ENCODE measurements around the gene AFF3. TPM values are rescaled to one million over a fixed set of nuclear protein-coding genes. Genes with fewer than 3 reads are reported as not detected.

The AFF3 gene
- total RNA-seq, 3 donors from 2014 or later (not counting 1 experiment from before 2014, with no cell fraction given) = 4.6 to 9.6 (median 5.6) TPM

- ATAC-seq = no peak
- H3K9me3 Mint-ChIP-seq = no peaks in the 10 kb centered on the region
- 64% methylated on average over 1 of the region's 1 CpG for WGBS (ENCODE audit: insufficient coverage)
Observed at GRCh38 chr2:99803846-99804245, 338.5 kb downstream of the AFF3 start.

GRCh38 chr2:99802734-99803133 lies 339.7 kb downstream of the AFF3 start:
- Mint-ChIP-seq H3K4me1 (no peaks in the 10 kb centered on the region), H3K36me3 (no peaks in the 10 kb centered on the region), H3K27me3 (ENCODE audit: low read depth in 2 of 2) (peaks cover 0 to 12% of the 10 kb centered on the region in 2 donors), H3K4me3 (no peak overlapping the region), H3K27ac (no peak overlapping the region), H3K9me3 (no peaks in the 10 kb centered on the region)
- 40% methylated on average over 1 of the region's 1 CpG for WGBS (ENCODE audit: insufficient coverage)
- Histone ChIP-seq H3K4me3 (ENCODE audit: low read length) (no peak overlapping the region), H3K27ac (ENCODE audit: low read length) (no peak overlapping the region), H3K9me3 (ENCODE audit: control insufficient read depth, insufficient read depth, low read length) (no peaks in the 10 kb centered on the region), H3K4me1 (ENCODE audit: control insufficient read depth, insufficient read depth, low read length) (no peaks in the 10 kb centered on the region), H3K36me3 (ENCODE audit: control insufficient read depth, insufficient read depth, low read length) (no peaks in the 10 kb centered on the region), H3K27me3 (ENCODE audit: control insufficient read depth, insufficient read depth, low read length) (no peaks in the 10 kb centered on the region)
- intact Hi-C loops (cut with micrococcal nuclease) = no loop called here
- no peak for DNase-seq
- TF ChIP-seq, protein P1, sequence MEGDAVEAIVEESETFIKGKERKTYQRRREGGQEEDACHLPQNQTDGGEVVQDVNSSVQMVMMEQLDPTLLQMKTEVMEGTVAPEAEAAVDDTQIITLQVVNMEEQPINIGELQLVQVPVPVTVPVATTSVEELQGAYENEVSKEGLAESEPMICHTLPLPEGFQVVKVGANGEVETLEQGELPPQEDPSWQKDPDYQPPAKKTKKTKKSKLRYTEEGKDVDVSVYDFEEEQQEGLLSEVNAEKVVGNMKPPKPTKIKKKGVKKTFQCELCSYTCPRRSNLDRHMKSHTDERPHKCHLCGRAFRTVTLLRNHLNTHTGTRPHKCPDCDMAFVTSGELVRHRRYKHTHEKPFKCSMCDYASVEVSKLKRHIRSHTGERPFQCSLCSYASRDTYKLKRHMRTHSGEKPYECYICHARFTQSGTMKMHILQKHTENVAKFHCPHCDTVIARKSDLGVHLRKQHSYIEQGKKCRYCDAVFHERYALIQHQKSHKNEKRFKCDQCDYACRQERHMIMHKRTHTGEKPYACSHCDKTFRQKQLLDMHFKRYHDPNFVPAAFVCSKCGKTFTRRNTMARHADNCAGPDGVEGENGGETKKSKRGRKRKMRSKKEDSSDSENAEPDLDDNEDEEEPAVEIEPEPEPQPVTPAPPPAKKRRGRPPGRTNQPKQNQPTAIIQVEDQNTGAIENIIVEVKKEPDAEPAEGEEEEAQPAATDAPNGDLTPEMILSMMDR (IDR thresholded peaks at IDR 0.05) = no peak
- ATAC-seq = no peak

More at GRCh38 chr2:99803846-99804245, 338.5 kb downstream of the AFF3 start:
- no peaks in the 10 kb centered on the region for H3K9me3 ChIP-seq (ENCODE audit: control insufficient read depth, insufficient read depth, low read length)
- TF ChIP-seq, protein P1 (IDR thresholded peaks at IDR 0.05) = no peak
- no peaks in the 10 kb centered on the region for H3K27me3 ChIP-seq (ENCODE audit: control insufficient read depth, insufficient read depth, low read length)
- H3K4me3 ChIP-seq (ENCODE audit: low read length) = no peak overlapping the region
- H3K36me3 ChIP-seq (ENCODE audit: control insufficient read depth, insufficient read depth, low read length) = no peaks in the 10 kb centered on the region
- intact Hi-C loops (cut with micrococcal nuclease) = no loop called here
- no peak for DNase-seq
- Mint-ChIP-seq H3K27ac (no peak overlapping the region), H3K4me1 (no peaks in the 10 kb centered on the region), H3K27me3 (ENCODE audit: low read depth in 2 of 2) (peaks cover 0 to 12% of the 10 kb centered on the region in 2 donors), H3K36me3 (no peaks in the 10 kb centered on the region), H3K4me3 (no peak overlapping the region)
- no peaks in the 10 kb centered on the region for H3K4me1 ChIP-seq (ENCODE audit: control insufficient read depth, insufficient read depth, low read length)
- no peak overlapping the region for H3K27ac ChIP-seq (ENCODE audit: low read length)

- no peaks in the 10 kb centered on the region for H3K36me3 ChIP-seq (ENCODE audit: control insufficient read depth, insufficient read depth, low read length)
- H3K9me3 ChIP-seq (ENCODE audit: control insufficient read depth, insufficient read depth, low read length) = no peaks in the 10 kb centered on the region
- H3K27ac ChIP-seq (ENCODE audit: low read length) = no peak overlapping the region
- Mint-ChIP-seq H3K27ac (no peak overlapping the region), H3K36me3 (no peaks in the 10 kb centered on the region), H3K4me3 (no peak overlapping the region), H3K4me1 (no peaks in the 10 kb centered on the region), H3K9me3 (peaks cover 2 to 5% of the 10 kb centered on the region in 2 donors), H3K27me3 (ENCODE audit: low read depth in 2 of 2) (peaks cover 3 to 12% of the 10 kb centered on the region in 2 donors)
- no peaks in the 10 kb centered on the region for H3K4me1 ChIP-seq (ENCODE audit: control insufficient read depth, insufficient read depth, low read length)
- TF ChIP-seq, protein P1 (IDR thresholded peaks at IDR 0.05) = no peak
- H3K27me3 ChIP-seq (ENCODE audit: control insufficient read depth, insufficient read depth, low read length) = no peaks in the 10 kb centered on the region
- WGBS (ENCODE audit: insufficient coverage) = 89% methylated on average over 3 of the region's 4 CpGs
- DNase-seq (no peak), ATAC-seq (no peak)
- intact Hi-C loops (cut with micrococcal nuclease) = no loop called here
- H3K4me3 ChIP-seq (ENCODE audit: low read length) = no peak overlapping the region
Observed at GRCh38 chr2:99801327-99801901, 341.0 kb downstream of the AFF3 start.

GRCh38 chr2:99797475-99797874 lies 344.9 kb downstream of the AFF3 start:
- Histone ChIP-seq H3K36me3 (ENCODE audit: control insufficient read depth, insufficient read depth, low read length) (no peaks in the 10 kb centered on the region), H3K27ac (ENCODE audit: low read length) (no peak overlapping the region), H3K4me3 (ENCODE audit: low read length) (no peak overlapping the region), H3K4me1 (ENCODE audit: control insufficient read depth, insufficient read depth, low read length) (no peaks in the 10 kb centered on the region), H3K9me3 (ENCODE audit: control insufficient read depth, insufficient read depth, low read length) (no peaks in the 10 kb centered on the region), H3K27me3 (ENCODE audit: control insufficient read depth, insufficient read depth, low read length) (no peaks in the 10 kb centered on the region)
- Mint-ChIP-seq H3K27me3 (ENCODE audit: low read depth in 2 of 2) (peaks cover 0 to 3% of the 10 kb centered on the region in 2 donors), H3K9me3 (peaks cover 2 to 5% of the 10 kb centered on the region in 2 donors), H3K4me3 (no peak overlapping the region), H3K36me3 (no peaks in the 10 kb centered on the region), H3K4me1 (no peaks in the 10 kb centered on the region), H3K27ac (no peak overlapping the region)
- no peak for DNase-seq
- intact Hi-C loops (cut with micrococcal nuclease) = no loop called here
- no CpG with 5 or more reads among the region's 1 CpG for WGBS (ENCODE audit: insufficient coverage)
- no peak for ATAC-seq
- TF ChIP-seq, protein P1 (IDR thresholded peaks at IDR 0.05) = no peak

All from natural killer cell (primary cell).